Aorta (tissue), 5 donors: ENCODE results near the gene CCR9. TPM values are rescaled to one million over a fixed set of nuclear protein-coding genes. Genes with fewer than 3 reads are reported as not detected.

Source experiments
- ATAC-seq: fragments of 200-7000 bp; cut with Tn5 transposase; one replicate; pipeline ENCODE4 v1.9.1; 2022; ENCODE audit warnings: moderate library complexity; ENCODE audit not compliant: low FRiP score
- DNase-seq, 2 donors: peaks; one replicate each; pipeline ENCODE4 v3.0.0-alpha.2; 2020
- H3K27ac ChIP-seq, 2 donors: one replicate each; pipeline ENCODE4 v1.5.1; 2013; ENCODE audit warnings: low read length in 2 of 2, mild to moderate bottlenecking in 2 of 2, moderate library complexity in 2 of 2, control low read depth in 1 of 2, inconsistent platforms in 1 of 2, low read depth in 1 of 2
- H3K27me3 ChIP-seq, 2 donors: one replicate each; pipeline ENCODE4 v1.6.1; 2013; ENCODE audit warnings: control low read depth in 1 of 2, low read length in 1 of 2, mild to moderate bottlenecking in 1 of 2, moderate library complexity in 1 of 2; ENCODE audit not compliant: insufficient read depth in 2 of 2, control insufficient read depth in 1 of 2
- H3K36me3 ChIP-seq, 2 donors: one replicate each; pipeline ENCODE4 v1.6.1; 2013; ENCODE audit warnings: control low read depth in 1 of 2, low read length in 1 of 2, mild to moderate bottlenecking in 1 of 2; ENCODE audit not compliant: insufficient read depth in 2 of 2, control insufficient read depth in 1 of 2
- H3K4me1 ChIP-seq, 2 donors: one replicate each; pipeline ENCODE4 v1.6.1; 2013; ENCODE audit warnings: low read length in 2 of 2, control low read depth in 1 of 2, mild to moderate bottlenecking in 1 of 2, moderate library complexity in 1 of 2; ENCODE audit not compliant: insufficient read depth in 2 of 2, control insufficient read depth in 1 of 2
- H3K4me3 ChIP-seq, 2 donors: one replicate each; pipeline ENCODE4 v1.5.1; 2013; ENCODE audit warnings: low read length in 2 of 2, control low read depth in 1 of 2, mild to moderate bottlenecking in 1 of 2
- H3K9me3 ChIP-seq: one replicate; pipeline ENCODE4 v1.6.1; 2013; ENCODE audit warnings: mild to moderate bottlenecking, low read length; ENCODE audit not compliant: control insufficient read depth
- WGBS, 2 donors: extraction: QIAGEN DNeasy Blood & Tissue Kit; methylation state at CpG; one replicate each; pipeline ENCODE4 v1.1.7; 2013; 5-methylcytosine and 5-hydroxymethylcytosine counted together
- intact Hi-C, 2 donors: fragments of 100-400 bp; cut with DNase I; formaldehyde crosslinking; loops; one replicate each; pipeline versions ENCODE4 v1.14.2 to v1.15.0; 2022
- polyA plus RNA-seq, 2 donors: library from polyadenylated mRNA; stranded (reverse); fragments of 200-250 nt; gene quantifications; one replicate each; pipeline ENCODE4 v1.2.3, GENCODE V29; 2013
- total RNA-seq, 2 donors: library from RNA; stranded (reverse); fragmentation: NEBNext Ultra II Directional; extraction: Animal tissue kit (Norgen Biotek cat#: 25700); gene quantifications; one replicate each; pipeline ENCODE4 v1.2.1, GENCODE V29; 2021
- donor health status: healthy with polysubstance abuse.
- donor health status: Bipolar disorder and iron deficiency.
- donor health status: DM: no; HTN: no; CAD: no.
- donor health status: DM: no; HTN: no; CAD: no.
- donor health status: DM: yes; HTN: yes; CAD: no.

The CCR9 gene
- total and polyA plus RNA-seq, 4 donors: 0.25 TPM; not detected in 3

DNA sequence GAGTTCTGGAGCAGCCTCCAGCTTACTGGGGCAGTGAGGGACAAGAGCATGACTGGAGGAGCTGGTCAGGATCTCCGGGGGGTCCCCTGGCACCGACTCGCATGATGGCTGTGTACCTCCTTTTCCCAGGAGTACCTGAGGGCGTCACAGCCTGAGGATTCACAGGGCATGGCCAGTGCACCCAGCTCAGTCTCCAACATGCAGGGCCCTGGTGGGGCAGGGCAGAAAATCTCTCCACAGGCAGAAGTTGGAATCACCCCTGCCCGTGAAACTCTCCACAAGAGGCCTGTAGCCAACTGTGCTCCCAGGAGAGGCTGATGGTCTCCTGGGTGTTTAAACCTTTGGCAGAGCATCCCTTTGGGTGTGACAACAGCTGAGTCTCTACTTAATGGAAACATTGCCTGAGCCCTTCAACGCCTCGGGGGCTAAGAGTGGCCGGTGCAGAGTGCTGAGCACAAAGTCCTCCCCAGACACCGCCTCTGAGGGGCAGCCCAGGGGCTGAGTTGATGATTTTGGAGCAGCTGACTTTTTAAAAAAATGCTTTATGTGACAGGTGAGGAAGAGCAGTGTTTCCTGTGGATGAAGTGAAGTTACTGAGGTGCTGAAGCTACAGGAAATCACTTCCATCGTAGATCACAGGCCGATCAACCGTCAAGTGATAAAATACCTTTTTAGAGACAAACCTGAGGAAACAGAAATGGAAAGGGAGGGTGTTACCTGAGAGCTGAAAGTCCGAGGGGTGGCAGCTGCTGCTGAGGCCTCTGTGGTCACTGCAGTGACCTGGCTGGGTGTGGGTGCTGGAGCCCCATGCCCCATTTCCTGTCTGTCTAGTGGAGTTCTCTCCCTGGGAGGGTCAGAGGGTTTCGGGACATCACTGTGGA lies 35.1 kb downstream of the CCR9 start:
- no peak overlapping the region for H3K27ac ChIP-seq
- H3K36me3 ChIP-seq: peaks cover 6 to 16% of the 10 kb centered on the region in 2 donors
- H3K27me3 ChIP-seq: no peaks in the 10 kb centered on the region
- no peak for DNase-seq
- WGBS, 2 donors: 82 to 86% methylated on average over 14 of the region's 14 CpGs
- H3K4me1 ChIP-seq: no peaks in the 10 kb centered on the region
- no peak for ATAC-seq
- no peaks in the 10 kb centered on the region for H3K9me3 ChIP-seq
- H3K4me3 ChIP-seq: no peak overlapping the region
- intact Hi-C loops: no loop called here

DNA sequence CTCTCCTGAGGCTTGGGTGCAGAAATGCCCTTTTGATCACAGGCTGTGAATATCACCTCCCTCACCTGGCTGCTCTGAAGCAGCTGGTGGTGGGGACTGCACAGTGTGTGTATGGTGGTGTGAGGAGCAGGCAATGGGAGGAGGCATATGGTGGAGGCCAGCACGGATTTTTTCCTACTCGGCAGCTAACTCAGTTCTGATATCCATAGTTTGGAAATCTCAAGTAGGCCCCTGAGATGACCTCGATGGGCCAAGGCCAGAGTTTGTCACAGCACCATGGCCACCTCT lies 35.6 kb downstream of the CCR9 start:
- DNase-seq (no peak), ATAC-seq (no peak)
- Histone ChIP-seq H3K36me3 (peaks cover 6 to 16% of the 10 kb centered on the region in 2 donors), H3K27me3 (no peaks in the 10 kb centered on the region), H3K4me3 (no peak overlapping the region), H3K9me3 (no peaks in the 10 kb centered on the region), H3K27ac (no peak overlapping the region), H3K4me1 (no peaks in the 10 kb centered on the region)
- intact Hi-C loops: no loop called here
- WGBS, 2 donors: 83 to 85% methylated on average over 3 of the region's 3 CpGs

DNA sequence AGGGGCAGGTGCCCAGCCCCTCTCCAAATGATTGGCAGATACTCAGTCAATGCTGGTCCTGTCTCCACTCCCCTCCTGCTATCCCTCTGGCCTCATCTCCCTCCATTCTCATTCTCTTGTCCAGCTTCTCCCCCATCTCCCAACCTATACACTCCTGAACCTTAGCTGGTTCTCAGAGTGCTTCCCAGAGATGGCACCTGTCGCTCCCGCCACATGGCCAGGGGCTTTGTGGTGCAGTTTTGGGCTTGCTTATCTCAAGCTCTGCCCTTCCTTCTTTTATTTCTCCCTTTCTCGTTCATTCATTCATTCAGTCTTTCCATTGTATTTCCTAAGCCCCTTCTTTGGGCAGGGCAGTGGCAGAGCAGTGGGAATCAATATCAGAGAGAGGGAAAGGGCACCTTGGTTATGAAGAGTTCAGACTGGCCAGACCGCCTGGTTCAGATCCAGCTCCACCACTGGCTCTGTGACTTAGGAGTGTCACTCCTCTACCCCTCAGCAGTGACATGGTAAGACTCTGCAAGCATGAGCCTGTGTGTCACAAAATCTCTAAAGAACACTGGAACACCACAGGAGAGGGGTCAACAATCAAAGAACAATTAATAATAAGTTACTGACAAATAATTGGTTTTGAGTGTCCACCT lies 36.7 kb downstream of the CCR9 start:
- no peak overlapping the region for H3K27ac ChIP-seq
- ATAC-seq (no peak), DNase-seq (no peak)
- no peaks in the 10 kb centered on the region for H3K27me3 ChIP-seq
- intact Hi-C loops: no loop called here
- H3K9me3 ChIP-seq: no peaks in the 10 kb centered on the region
- no peaks in the 10 kb centered on the region for H3K4me1 ChIP-seq
- WGBS, 2 donors: 92 to 95% methylated on average over 4 of the region's 4 CpGs
- H3K4me3 ChIP-seq: no peak overlapping the region
- peaks cover 6 to 17% of the 10 kb centered on the region in 2 donors for H3K36me3 ChIP-seq

DNA sequence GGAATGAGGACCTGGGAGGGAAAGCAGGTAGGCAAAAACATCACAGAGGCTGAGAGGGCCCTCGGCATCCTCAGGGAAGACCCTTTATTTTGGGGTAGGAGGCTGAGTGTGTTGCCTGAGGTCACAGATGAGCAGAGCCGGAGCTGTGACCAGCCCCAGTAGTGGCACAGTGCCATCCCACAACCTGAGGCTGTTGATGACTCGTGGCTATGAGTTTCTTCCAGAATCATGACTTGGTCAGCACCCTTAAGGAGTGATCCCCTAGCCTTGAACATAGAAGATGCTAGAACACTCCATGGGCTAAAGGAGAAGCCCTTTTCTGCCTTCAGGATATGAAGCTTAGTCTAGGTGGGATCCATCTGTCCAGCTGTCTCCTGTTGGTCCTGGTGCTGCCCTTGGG lies 37.4 kb downstream of the CCR9 start:
- Histone ChIP-seq H3K9me3 (no peaks in the 10 kb centered on the region), H3K27ac (no peak overlapping the region), H3K4me3 (no peak overlapping the region), H3K4me1 (no peaks in the 10 kb centered on the region), H3K27me3 (no peaks in the 10 kb centered on the region), H3K36me3 (peaks cover 6 to 19% of the 10 kb centered on the region in 2 donors)
- ATAC-seq: no peak
- no peak for DNase-seq
- intact Hi-C loops: no loop called here
- 43 to 49% methylated on average over 3 of the region's 3 CpGs for WGBS, 2 donors

- H3K4me1 ChIP-seq: no peaks in the 10 kb centered on the region
- ATAC-seq (no peak), DNase-seq (no peak)
- no peaks in the 10 kb centered on the region for H3K9me3 ChIP-seq
- H3K4me3 ChIP-seq: no peak overlapping the region
- WGBS, 2 donors: 86 to 87% methylated on average over 2 of the region's 2 CpGs
- no peak overlapping the region for H3K27ac ChIP-seq
- peaks cover 2 to 19% of the 10 kb centered on the region in 2 donors for H3K36me3 ChIP-seq
- H3K27me3 ChIP-seq: no peaks in the 10 kb centered on the region
- intact Hi-C loops: no loop called here
Measured at GRCh38 chr3:45927881-45928280, 41.5 kb downstream of the CCR9 start.

DNA sequence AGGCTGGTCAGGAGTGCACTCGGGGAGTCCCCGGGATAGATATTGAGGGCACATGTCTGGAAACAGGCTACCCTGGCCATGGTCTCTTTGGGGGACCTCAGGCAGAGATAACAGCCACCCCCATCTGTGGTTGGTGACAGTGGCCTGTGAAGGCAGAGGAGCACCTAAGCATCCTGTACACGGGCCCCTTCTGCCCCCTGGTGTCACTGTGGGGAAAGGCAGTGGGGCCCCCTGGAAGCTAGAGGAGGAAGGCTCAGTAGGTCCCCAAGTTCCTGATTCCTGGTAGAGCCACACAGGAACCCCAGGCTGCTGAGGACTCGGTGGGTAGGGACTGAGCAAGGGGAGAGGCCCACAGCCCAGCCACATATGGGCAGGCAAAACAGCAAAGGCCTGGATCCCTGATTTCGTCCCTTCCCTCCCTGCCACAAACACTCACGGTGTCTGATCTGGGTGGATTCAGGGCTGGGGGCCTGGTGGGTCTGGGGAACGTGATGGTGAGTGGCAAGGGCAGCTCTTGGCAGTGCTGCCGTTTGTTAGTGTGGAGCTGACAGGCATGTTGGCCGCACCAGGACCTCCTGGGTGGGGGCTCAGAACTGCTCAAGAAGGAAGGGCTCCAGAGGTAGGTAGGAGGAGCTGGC lies 42.8 kb downstream of the CCR9 start:
- Histone ChIP-seq H3K36me3 (peaks cover 0 to 17% of the 10 kb centered on the region in 2 donors), H3K27me3 (no peaks in the 10 kb centered on the region), H3K4me1 (no peaks in the 10 kb centered on the region), H3K4me3 (no peak overlapping the region), H3K27ac (no peak overlapping the region), H3K9me3 (no peaks in the 10 kb centered on the region)
- intact Hi-C loops: no loop called here
- no peak for DNase-seq
- no peak for ATAC-seq
- WGBS, 2 donors: 65 to 69% methylated on average over 9 of the region's 9 CpGs

- WGBS, 2 donors: 84 to 89% methylated on average over 6 of the region's 6 CpGs
Measured at GRCh38 chr3:45931496-45931895, 45.2 kb downstream of the CCR9 start.

GRCh38 chr3:45932112-45932511 lies 45.8 kb downstream of the CCR9 start:
- WGBS, 2 donors: 89 to 95% methylated on average over 4 of the region's 4 CpGs
- Histone ChIP-seq H3K36me3 (peaks cover 0 to 19% of the 10 kb centered on the region in 2 donors), H3K4me3 (no peak overlapping the region), H3K4me1 (no peaks in the 10 kb centered on the region), H3K9me3 (no peaks in the 10 kb centered on the region), H3K27me3 (no peaks in the 10 kb centered on the region), H3K27ac (no peak overlapping the region)
- intact Hi-C loops: no loop called here
- DNase-seq (no peak), ATAC-seq (no peak)

More at GRCh38 chr3:45931496-45931895, 45.2 kb downstream of the CCR9 start:
- no peaks in the 10 kb centered on the region for H3K4me1 ChIP-seq
- intact Hi-C loops: no loop called here
- H3K27ac ChIP-seq: no peak overlapping the region
- DNase-seq (no peak), ATAC-seq (no peak)
- no peak overlapping the region for H3K4me3 ChIP-seq
- H3K27me3 ChIP-seq: no peaks in the 10 kb centered on the region
- no peaks in the 10 kb centered on the region for H3K9me3 ChIP-seq
- peaks cover 0 to 19% of the 10 kb centered on the region in 2 donors for H3K36me3 ChIP-seq
